Nephron progenitor cell (in vitro differentiated cells): ENCODE data around the gene HELLS.

Experiments
- DNase-seq: peaks from one replicate; pipeline ENCODE4 v3.0.0; 2021
- H3K27ac Mint-ChIP-seq: 2 replicates; pipeline ENCODE4 v1.8.0; 2021; ENCODE audit warnings: mild to moderate bottlenecking, moderate library complexity, mixed read lengths
- H3K27me3 Mint-ChIP-seq: 2 replicates; pipeline ENCODE4 v1.8.0; 2021; ENCODE audit warnings: mild to moderate bottlenecking, low read depth, mixed read lengths; ENCODE audit not compliant: poor library complexity
- H3K36me3 Mint-ChIP-seq: 2 replicates; pipeline ENCODE4 v1.8.0; 2021; ENCODE audit warnings: low read depth, mixed read lengths
- H3K4me1 Mint-ChIP-seq: 2 replicates; pipeline ENCODE4 v1.8.0; 2021; ENCODE audit warnings: mixed read lengths
- H3K4me3 Mint-ChIP-seq: 2 replicates; pipeline ENCODE4 v1.8.0; 2021; ENCODE audit warnings: mild to moderate bottlenecking, moderate library complexity, mixed read lengths
- H3K9me3 Mint-ChIP-seq: 2 replicates; pipeline ENCODE4 v1.8.0; 2021; ENCODE audit warnings: mild to moderate bottlenecking, moderate library complexity, mixed read lengths
- CTCF ChIP-seq: fragments of 200-600 bp; sonication (generic); IDR thresholded peaks from 2 replicates; pipeline ENCODE4 v1.5.0; 2021; ENCODE audit warnings: antibody characterized with exemption

HELLS gene

GRCh38 chr10:94545391-94546048 is at the start of gene HELLS:
HELLS (plus strand) TSS chr10:94545788; CDS start chr10:94545922, 134 bp downstream.
- peaks cover 36% of the 10 kb centered on the region for H3K4me1 Mint-ChIP-seq
- H3K4me3 Mint-ChIP-seq, result peak within 1 kb of the TSS; percentile 99

GRCh38 chr10:94496010-94496409 is 49.6 kb upstream of the HELLS start:
- Mint-ChIP-seq H3K4me1 (no peaks in the 10 kb centered on the region), H3K27ac (no peak overlapping the region), H3K36me3 (peaks cover 5% of the 10 kb centered on the region), H3K9me3 (no peaks in the 10 kb centered on the region), H3K27me3 (no peaks in the 10 kb centered on the region), H3K4me3 (no peak overlapping the region)
- DNase-seq, result no peak
- TF ChIP-seq CTCF, result no peak

More at GRCh38 chr10:94545391-94546048, at the start of gene HELLS:
- Mint-ChIP-seq H3K36me3 (peaks cover 16% of the 10 kb centered on the region), H3K9me3 (no peaks in the 10 kb centered on the region), H3K27me3 (peaks cover 6% of the 10 kb centered on the region), H3K27ac (peak within 1 kb of the TSS; percentile 99)
- TF ChIP-seq CTCF, result no peak
- DNase-seq, result peak; percentile 85

GRCh38 chr10:94496646-94497045 is 48.9 kb upstream of the HELLS start:
- no peaks in the 10 kb centered on the region for H3K4me1 Mint-ChIP-seq
- peaks cover 5% of the 10 kb centered on the region for H3K36me3 Mint-ChIP-seq
- no peaks in the 10 kb centered on the region for H3K9me3 Mint-ChIP-seq
- no peak overlapping the region for H3K27ac Mint-ChIP-seq
- no peaks in the 10 kb centered on the region for H3K27me3 Mint-ChIP-seq
- no peak for TF ChIP-seq CTCF
- H3K4me3 Mint-ChIP-seq, result no peak overlapping the region
- DNase-seq, result no peak

- H3K27me3 Mint-ChIP-seq, result no peaks in the 10 kb centered on the region
- H3K4me3 Mint-ChIP-seq, result no peak overlapping the region
- H3K9me3 Mint-ChIP-seq, result no peaks in the 10 kb centered on the region
- no peak overlapping the region for H3K27ac Mint-ChIP-seq
- no peaks in the 10 kb centered on the region for H3K4me1 Mint-ChIP-seq
- H3K36me3 Mint-ChIP-seq, result peaks cover 10% of the 10 kb centered on the region
- TF ChIP-seq CTCF, result peak; percentile 18
- DNase-seq, result no peak
These were observed 45.5 kb upstream of the HELLS start for GRCh38 chr10:94500063-94500462.

- Mint-ChIP-seq H3K9me3 (no peaks in the 10 kb centered on the region), H3K4me1 (no peaks in the 10 kb centered on the region), H3K4me3 (no peak overlapping the region), H3K27ac (peak overlapping the region; percentile 63), H3K36me3 (peaks cover 5% of the 10 kb centered on the region), H3K27me3 (no peaks in the 10 kb centered on the region)
- TF ChIP-seq CTCF, result no peak
- DNase-seq, result no peak
These were observed 24.0 kb upstream of the HELLS start for GRCh38 chr10:94521276-94522250.
